ENCODE data around the gene SKIC8. TPM values are rescaled to one million over a fixed set of nuclear protein-coding genes. Genes with fewer than 3 reads are reported as not detected.
A peak's percentile ranks its signal among the peaks of the same experiment; 100 is the strongest.

Gene SKIC8
- total RNA-seq, 1 experiment from 2014 or later: 44.5 TPM

GRCh38 chr15:78316283-78317083 is 17.1 kb upstream of the SKIC8 start:
- CTCF ChIA-PET: interaction anchor here (0.6 to 1.0 kb wide), 2 partner anchors 87 to 418 kb away, joined by 7 read pairs; no protein-coding TSS in a partner anchor

DNA sequence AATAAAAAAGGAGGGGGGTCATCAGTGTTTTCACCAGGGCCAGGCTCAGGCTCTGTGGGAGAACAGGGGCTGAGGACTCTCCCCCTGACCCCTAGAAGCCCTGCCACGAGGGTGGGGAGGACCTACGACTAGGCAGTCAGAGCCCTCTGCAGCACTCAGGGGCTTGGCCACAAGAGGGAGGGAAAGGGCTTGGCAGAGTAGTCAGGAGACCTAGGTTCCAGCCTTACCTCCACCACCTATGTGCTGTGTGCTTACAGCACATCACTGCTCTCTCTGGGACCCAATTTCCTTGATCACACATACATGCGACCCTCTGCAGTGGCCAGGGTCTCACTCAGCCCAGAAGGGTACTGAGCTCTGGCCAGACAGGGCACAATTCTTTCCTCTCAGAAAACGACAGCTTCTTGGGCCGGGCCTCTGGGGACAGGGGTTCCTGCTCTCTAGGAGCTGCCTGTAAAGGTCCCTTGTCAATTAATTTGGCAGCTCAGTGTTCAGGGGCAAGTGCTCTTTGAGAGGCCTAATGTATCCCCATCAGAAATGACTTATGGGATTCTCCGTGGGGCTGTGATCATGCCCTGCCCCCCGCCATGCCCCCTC is 16.4 kb upstream of the SKIC8 start:
- Histone ChIP-seq H3K27me3 (ENCODE audit: insufficient read depth, low read depth) (no peaks in the 10 kb centered on the region), H3K4me1 (replicated peaks; ENCODE audit: insufficient read depth) (no peaks in the 10 kb centered on the region), H4K20me1 (ENCODE audit: insufficient read depth) (no peaks in the 10 kb centered on the region), H3K27ac (no peak overlapping the region), H3K9me3 (ENCODE audit: insufficient read depth, low read depth) (no peaks in the 10 kb centered on the region), H3K4me2 (no peak overlapping the region), H2AFZ (no peak overlapping the region), H3K4me3 (no peak overlapping the region), H3F3A (ENCODE audit: insufficient read depth, low read depth) (peaks cover 3% of the 10 kb centered on the region; the same call in 1 of the 2 replicates), H3K79me2 (ENCODE audit: low read depth) (no peaks in the 10 kb centered on the region), H3K36me3 (ENCODE audit: low read depth) (no peaks in the 10 kb centered on the region), H3K9me2 (ENCODE audit: insufficient read depth) (no peaks in the 10 kb centered on the region)
- intact Hi-C loops (cut with micrococcal nuclease; ENCODE audit: unreplicated experiment): loop anchor here (10.0 kb wide), 1 partner anchor 389 kb away; no protein-coding TSS in a partner anchor
- ChIA-PET CTCF (no interaction called here), POLR2A (ENCODE audit: unreplicated experiment) (no interaction called here)
- no peak for TF ChIP-seq EZH2 (IDR thresholded peaks at IDR 0.05; ENCODE audit: low read depth)
- no peak; the same call in 1 of the 2 replicates for TF ChIP-seq CTCF (conservative IDR thresholded peaks at IDR 0.05)
- no peak for DNase-seq
- BruUV-seq (replicated peaks): no TSS peak

More at GRCh38 chr15:78316283-78317083, 17.1 kb upstream of the SKIC8 start:
- BruUV-seq (replicated peaks): no TSS peak
- peak in 1 of 2 experiments; percentile 31 for DNase-seq
- POLR2A ChIA-PET (ENCODE audit: unreplicated experiment): no interaction called here
- no peaks in the 10 kb centered on the region for H3K9me2 ChIP-seq (ENCODE audit: insufficient read depth)
- H3K27ac ChIP-seq: no peak overlapping the region
- no peaks in the 10 kb centered on the region for H3K4me1 ChIP-seq (replicated peaks; ENCODE audit: insufficient read depth)
- intact Hi-C loops (cut with micrococcal nuclease; ENCODE audit: unreplicated experiment): loop anchor here (10.0 kb wide), 1 partner anchor 388 kb away; no protein-coding TSS in a partner anchor
- H3K4me3 ChIP-seq: no peak overlapping the region
- H3K9me3 ChIP-seq (ENCODE audit: insufficient read depth, low read depth): no peaks in the 10 kb centered on the region
- no peak overlapping the region for H2AFZ ChIP-seq
- TF ChIP-seq EZH2 (IDR thresholded peaks at IDR 0.05; ENCODE audit: low read depth): no peak
- no peak for TF ChIP-seq CTCF (conservative IDR thresholded peaks at IDR 0.05)
- no peaks in the 10 kb centered on the region for H3F3A ChIP-seq (ENCODE audit: insufficient read depth, low read depth)
- no peaks in the 10 kb centered on the region for H3K36me3 ChIP-seq (ENCODE audit: low read depth)
- no peaks in the 10 kb centered on the region for H3K27me3 ChIP-seq (ENCODE audit: insufficient read depth, low read depth)
- no peak overlapping the region for H3K4me2 ChIP-seq
- no peaks in the 10 kb centered on the region for H3K79me2 ChIP-seq (ENCODE audit: low read depth)
- H4K20me1 ChIP-seq (ENCODE audit: insufficient read depth): no peaks in the 10 kb centered on the region

- TF ChIP-seq CTCF (conservative IDR thresholded peaks at IDR 0.05) (no peak), EZH2 (IDR thresholded peaks at IDR 0.05; ENCODE audit: low read depth) (no peak)
- no peaks in the 10 kb centered on the region for H3K9me3 ChIP-seq (ENCODE audit: insufficient read depth, low read depth)
- no peak overlapping the region for H2AFZ ChIP-seq
- no peak overlapping the region for H3K4me3 ChIP-seq
- no peak for DNase-seq
- no peaks in the 10 kb centered on the region for H3K27me3 ChIP-seq (ENCODE audit: insufficient read depth, low read depth)
- no peaks in the 10 kb centered on the region for H3K36me3 ChIP-seq (ENCODE audit: low read depth)
- H3K79me2 ChIP-seq (ENCODE audit: low read depth): no peaks in the 10 kb centered on the region
- H3K27ac ChIP-seq: no peak overlapping the region
- no peaks in the 10 kb centered on the region for H4K20me1 ChIP-seq (ENCODE audit: insufficient read depth)
- H3K9me2 ChIP-seq (ENCODE audit: insufficient read depth): no peaks in the 10 kb centered on the region
- ChIA-PET POLR2A (ENCODE audit: unreplicated experiment) (no interaction called here), CTCF (no interaction called here)
- peaks cover 3% of the 10 kb centered on the region; the same call in 1 of the 2 replicates for H3F3A ChIP-seq (ENCODE audit: insufficient read depth, low read depth)
- no TSS peak for BruUV-seq (replicated peaks)
- no peak overlapping the region for H3K4me2 ChIP-seq
- no peaks in the 10 kb centered on the region for H3K4me1 ChIP-seq (replicated peaks; ENCODE audit: insufficient read depth)
- intact Hi-C loops (cut with micrococcal nuclease; ENCODE audit: unreplicated experiment): loop anchor here (10.0 kb wide), 1 partner anchor 391 kb away; no protein-coding TSS in a partner anchor
These were observed 14.8 kb upstream of the SKIC8 start for GRCh38 chr15:78314181-78314581.
